Measurements from ENCODE around the gene ST6GALNAC3. TPM values are rescaled to one million over a fixed set of nuclear protein-coding genes. Genes with fewer than 3 reads are reported as not detected.

ST6GALNAC3 gene
- total RNA-seq, 1 experiment from 2014 or later = 0.82 TPM

- Mint-ChIP-seq H3K4me3 (ENCODE audit: unreplicated experiment) (no peak overlapping the region), H3K36me3 (ENCODE audit: insufficient read depth, unreplicated experiment) (no peaks in the 10 kb centered on the region), H3K27ac (ENCODE audit: low read depth, unreplicated experiment) (no peak overlapping the region), H3K4me1 (ENCODE audit: insufficient read depth, unreplicated experiment) (no peaks in the 10 kb centered on the region), H3K27me3 (ENCODE audit: insufficient read depth, unreplicated experiment) (peaks cover 12% of the 10 kb centered on the region), H3K9me3 (ENCODE audit: unreplicated experiment) (no peaks in the 10 kb centered on the region)
- ChIA-PET CTCF (no interaction called here), POLR2A (no interaction called here)
- DNase-seq (ENCODE audit: unreplicated experiment) = no peak
- no TSS peak for BruUV-seq (replicated peaks)
- no peak for TF ChIP-seq CTCF (IDR thresholded peaks at IDR 0.05; ENCODE audit: unreplicated experiment)
- intact Hi-C loops (cut with micrococcal nuclease) = no loop called here
Measured at GRCh38 chr1:76554283-76554682, 479.7 kb downstream of the ST6GALNAC3 start.

GRCh38 chr1:76562292-76562691 is 487.7 kb downstream of the ST6GALNAC3 start:
- H3K9me3 Mint-ChIP-seq (ENCODE audit: unreplicated experiment) = no peaks in the 10 kb centered on the region
- intact Hi-C loops (cut with micrococcal nuclease) = no loop called here
- no TSS peak for BruUV-seq (replicated peaks)
- ChIA-PET CTCF (no interaction called here), POLR2A (no interaction called here)
- no peak overlapping the region for H3K27ac Mint-ChIP-seq (ENCODE audit: low read depth, unreplicated experiment)
- no peak overlapping the region for H3K4me3 Mint-ChIP-seq (ENCODE audit: unreplicated experiment)
- DNase-seq (ENCODE audit: unreplicated experiment) = no peak
- TF ChIP-seq CTCF (IDR thresholded peaks at IDR 0.05; ENCODE audit: unreplicated experiment) = no peak
- H3K4me1 Mint-ChIP-seq (ENCODE audit: insufficient read depth, unreplicated experiment) = no peaks in the 10 kb centered on the region
- H3K36me3 Mint-ChIP-seq (ENCODE audit: insufficient read depth, unreplicated experiment) = no peaks in the 10 kb centered on the region
- H3K27me3 Mint-ChIP-seq (ENCODE audit: insufficient read depth, unreplicated experiment) = peaks cover 49% of the 10 kb centered on the region

GRCh38 chr1:76568573-76569238 is 494.2 kb downstream of the ST6GALNAC3 start:
- H3K4me3 Mint-ChIP-seq (ENCODE audit: unreplicated experiment) = no peak overlapping the region
- H3K36me3 Mint-ChIP-seq (ENCODE audit: insufficient read depth, unreplicated experiment) = no peaks in the 10 kb centered on the region
- H3K27ac Mint-ChIP-seq (ENCODE audit: low read depth, unreplicated experiment) = no peak overlapping the region
- DNase-seq (ENCODE audit: unreplicated experiment) = no peak
- no peaks in the 10 kb centered on the region for H3K4me1 Mint-ChIP-seq (ENCODE audit: insufficient read depth, unreplicated experiment)
- intact Hi-C loops (cut with micrococcal nuclease) = no loop called here
- ChIA-PET POLR2A (no interaction called here), CTCF (no interaction called here)
- no peaks in the 10 kb centered on the region for H3K9me3 Mint-ChIP-seq (ENCODE audit: unreplicated experiment)
- no TSS peak for BruUV-seq (replicated peaks)
- TF ChIP-seq CTCF (IDR thresholded peaks at IDR 0.05; ENCODE audit: unreplicated experiment) = no peak
- H3K27me3 Mint-ChIP-seq (ENCODE audit: insufficient read depth, unreplicated experiment) = peaks cover 48% of the 10 kb centered on the region

GRCh38 chr1:76571248-76571647 is 496.7 kb downstream of the ST6GALNAC3 start:
- POLR2A ChIA-PET = no interaction called here

More at GRCh38 chr1:76571248-76571647, 496.7 kb downstream of the ST6GALNAC3 start:
- CTCF ChIA-PET = no interaction called here
- Mint-ChIP-seq H3K36me3 (ENCODE audit: insufficient read depth, unreplicated experiment) (no peaks in the 10 kb centered on the region), H3K4me1 (ENCODE audit: insufficient read depth, unreplicated experiment) (no peaks in the 10 kb centered on the region), H3K9me3 (ENCODE audit: unreplicated experiment) (no peaks in the 10 kb centered on the region), H3K27ac (ENCODE audit: low read depth, unreplicated experiment) (no peak overlapping the region), H3K27me3 (ENCODE audit: insufficient read depth, unreplicated experiment) (peaks cover 52% of the 10 kb centered on the region), H3K4me3 (ENCODE audit: unreplicated experiment) (no peak overlapping the region)
- DNase-seq (ENCODE audit: unreplicated experiment) = no peak
- intact Hi-C loops (cut with micrococcal nuclease) = no loop called here
- BruUV-seq (replicated peaks) = no TSS peak
- TF ChIP-seq CTCF (IDR thresholded peaks at IDR 0.05; ENCODE audit: unreplicated experiment) = no peak

All from MCF 10A (cell line).